ES-I3 (cell line): ENCODE data around the gene KCNMB2.

Experiments
- H3K36me3 ChIP-seq: 2 replicates; pipeline ENCODE4 v1.6.1; 2013; ENCODE audit warnings: mild to moderate bottlenecking, low read length, control low read depth, moderate library complexity; ENCODE audit not compliant: insufficient read depth
- H3K4me1 ChIP-seq: 2 replicates; pipeline ENCODE4 v1.6.1; 2013; ENCODE audit warnings: mild to moderate bottlenecking, control low read depth, low read length; ENCODE audit not compliant: insufficient read depth
- H3K9ac ChIP-seq: 2 replicates; pipeline ENCODE4 v1.6.1; 2013; ENCODE audit warnings: low read depth, mild to moderate bottlenecking, low read length, moderate library complexity
- H3K9me3 ChIP-seq: 2 replicates; pipeline ENCODE4 v1.6.1; 2013; ENCODE audit warnings: mild to moderate bottlenecking, low read length, moderate library complexity; ENCODE audit not compliant: control insufficient read depth, insufficient read depth

Gene KCNMB2

DNA sequence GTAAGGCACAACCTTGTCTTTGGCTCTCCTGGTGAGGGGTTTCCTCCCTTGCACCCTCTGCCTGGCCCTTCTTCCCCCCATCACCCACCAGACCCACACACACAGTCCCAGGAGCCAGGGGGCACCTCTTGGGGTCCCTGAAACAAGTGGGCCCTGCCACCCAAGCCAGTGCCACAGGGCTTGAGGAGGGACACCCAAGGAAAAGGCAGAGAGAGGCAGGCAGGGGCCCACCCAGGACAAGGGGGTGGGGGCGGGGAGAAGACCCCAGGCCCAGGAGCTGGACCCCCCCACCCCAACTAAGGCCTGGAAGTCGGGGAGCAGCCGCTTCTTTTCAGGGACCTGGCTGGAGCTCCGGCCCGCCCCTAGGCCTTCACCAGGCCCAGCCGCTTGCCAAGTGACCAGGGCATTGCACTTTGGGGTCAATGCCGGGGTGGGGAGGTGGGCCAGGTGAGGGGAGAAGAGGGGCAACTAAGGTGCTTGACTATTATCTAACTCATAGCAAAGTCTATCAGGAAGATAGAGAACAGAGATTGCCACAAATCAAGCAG, 88.9 kb downstream of the KCNMB2 start:
- no peak overlapping the region for H3K9ac ChIP-seq
- H3K9me3 ChIP-seq, result no peaks in the 10 kb centered on the region
- peaks cover 5% of the 10 kb centered on the region; the same call in 1 of the 2 replicates for H3K4me1 ChIP-seq
- H3K36me3 ChIP-seq, result no peaks in the 10 kb centered on the region

DNA sequence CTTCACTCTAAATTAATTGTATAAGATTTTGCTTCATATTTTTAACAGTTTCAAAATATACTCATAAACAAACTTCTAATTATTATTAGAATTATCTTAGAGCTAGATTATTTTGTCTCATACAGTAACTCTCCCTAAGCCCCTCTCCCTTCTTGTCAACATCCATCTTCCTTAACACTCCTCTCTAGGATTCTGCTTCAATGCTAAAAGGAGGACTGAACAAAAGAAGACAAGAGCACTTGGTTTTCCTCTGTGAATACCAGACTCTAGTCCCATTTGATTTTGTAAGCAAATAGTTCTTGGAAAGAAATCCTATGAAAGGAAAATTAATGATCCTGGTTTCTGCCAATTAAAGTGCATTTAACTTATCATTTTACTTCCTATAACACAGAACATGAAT, 91.8 kb downstream of the KCNMB2 start:
- H3K4me1 ChIP-seq, result peaks cover 5% of the 10 kb centered on the region; the same call in 1 of the 2 replicates
- H3K9ac ChIP-seq, result no peak overlapping the region
- no peaks in the 10 kb centered on the region for H3K9me3 ChIP-seq
- H3K36me3 ChIP-seq, result no peaks in the 10 kb centered on the region

DNA sequence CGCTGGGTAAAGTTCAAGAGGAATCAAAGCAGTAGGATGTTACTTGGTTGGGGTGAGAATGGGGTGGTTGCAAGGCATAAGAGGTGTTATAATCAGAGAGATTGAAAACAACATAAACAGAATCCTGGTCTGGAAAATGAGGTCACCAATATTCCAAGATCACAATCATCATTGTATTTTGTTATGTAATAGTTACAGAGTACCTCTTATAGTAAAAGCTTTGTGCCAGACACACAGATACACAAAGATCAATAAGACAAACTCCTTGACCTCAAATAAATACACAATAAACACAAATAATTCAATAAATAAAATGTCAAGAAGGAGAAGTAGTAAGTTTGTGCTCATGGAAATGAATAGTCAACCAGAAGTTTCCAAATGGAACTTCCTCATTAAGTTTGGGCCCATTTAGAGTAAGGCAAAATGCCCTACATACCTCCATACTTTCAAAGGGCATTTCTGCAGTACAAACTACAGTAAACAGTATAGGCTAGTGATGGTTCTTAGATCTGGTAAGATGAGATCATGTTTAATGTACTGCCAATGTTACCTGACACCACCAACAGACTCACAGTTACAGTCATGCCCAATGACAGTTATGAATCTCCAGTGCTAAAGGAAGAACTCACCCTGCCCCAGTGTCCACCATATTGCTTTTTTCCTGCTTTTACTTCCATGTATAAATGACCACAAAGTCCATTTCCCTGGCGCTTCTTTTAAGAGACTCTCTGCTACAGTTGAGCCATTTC, 93.4 kb downstream of the KCNMB2 start:
- no peaks in the 10 kb centered on the region; the same call in 1 of the 2 replicates for H3K9me3 ChIP-seq
- no peaks in the 10 kb centered on the region for H3K4me1 ChIP-seq
- H3K9ac ChIP-seq, result no peak overlapping the region
- H3K36me3 ChIP-seq, result no peaks in the 10 kb centered on the region

DNA sequence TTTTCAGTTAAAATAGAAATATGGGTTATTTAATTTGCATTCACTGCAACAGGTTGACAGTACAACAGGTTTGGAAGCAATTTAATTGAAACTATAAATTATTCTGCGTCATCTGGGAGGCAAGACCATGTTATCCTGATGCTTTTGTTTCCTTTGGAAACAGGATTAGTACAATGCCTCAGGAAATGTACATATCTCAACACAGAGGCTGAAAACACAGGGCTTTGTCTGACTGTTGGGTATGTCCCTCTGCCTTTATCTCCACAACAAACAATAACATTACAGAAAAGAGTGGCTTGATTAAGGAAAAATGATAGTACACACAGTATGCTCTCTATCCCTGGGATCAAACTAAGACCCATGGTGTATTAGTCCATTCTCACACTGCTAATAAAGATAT, 95.7 kb downstream of the KCNMB2 start:
- Histone ChIP-seq H3K9me3 (no peaks in the 10 kb centered on the region; the same call in 1 of the 2 replicates), H3K4me1 (no peaks in the 10 kb centered on the region), H3K9ac (no peak overlapping the region), H3K36me3 (no peaks in the 10 kb centered on the region)

DNA sequence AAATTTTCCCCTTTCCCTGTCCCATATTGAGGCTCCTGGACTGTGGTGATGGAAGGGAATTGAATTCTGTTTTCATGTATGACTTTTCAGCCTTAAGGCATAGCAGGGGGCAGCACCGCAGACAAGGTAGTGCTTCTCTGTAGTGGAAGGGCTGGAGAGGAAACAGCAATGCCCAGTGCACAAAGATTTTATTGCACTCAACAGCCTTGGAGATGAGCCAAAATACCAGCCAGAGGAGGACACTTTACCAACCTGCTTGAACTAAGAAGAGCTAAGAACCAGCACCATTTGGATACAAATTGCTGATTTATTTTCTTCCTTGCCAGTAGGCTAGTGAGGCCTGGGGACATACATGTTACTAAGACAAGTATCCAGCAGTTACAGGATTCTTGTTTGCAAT, 98.7 kb downstream of the KCNMB2 start:
- H3K9ac ChIP-seq, result no peak overlapping the region
- no peaks in the 10 kb centered on the region for H3K36me3 ChIP-seq
- H3K9me3 ChIP-seq, result no peaks in the 10 kb centered on the region; the same call in 1 of the 2 replicates

DNA sequence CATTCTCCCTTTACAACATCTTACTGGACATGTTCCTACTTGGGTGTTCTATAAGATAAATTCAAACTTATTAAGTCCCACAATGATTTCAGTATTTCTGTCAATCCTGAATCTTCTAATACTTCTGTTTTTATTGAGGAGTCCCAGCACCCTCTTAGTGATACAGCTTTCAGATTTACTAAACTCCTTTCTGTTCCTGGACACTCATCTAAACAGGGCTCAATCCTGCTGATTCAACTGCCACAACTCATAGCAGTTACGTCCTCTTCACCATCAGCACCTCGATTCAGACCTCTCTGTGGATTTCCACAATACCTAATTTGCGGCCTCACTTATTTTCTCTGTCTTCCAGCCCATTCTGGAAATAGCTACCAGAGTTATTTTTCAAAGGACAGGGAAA, 101.6 kb downstream of the KCNMB2 start:
- H3K36me3 ChIP-seq, result no peaks in the 10 kb centered on the region
- H3K9ac ChIP-seq, result no peak overlapping the region
- no peaks in the 10 kb centered on the region; the same call in 1 of the 2 replicates for H3K9me3 ChIP-seq
- H3K4me1 ChIP-seq, result no peaks in the 10 kb centered on the region

More for the DNA sequence above, 98.7 kb downstream of the KCNMB2 start:
- H3K4me1 ChIP-seq, result no peaks in the 10 kb centered on the region

DNA sequence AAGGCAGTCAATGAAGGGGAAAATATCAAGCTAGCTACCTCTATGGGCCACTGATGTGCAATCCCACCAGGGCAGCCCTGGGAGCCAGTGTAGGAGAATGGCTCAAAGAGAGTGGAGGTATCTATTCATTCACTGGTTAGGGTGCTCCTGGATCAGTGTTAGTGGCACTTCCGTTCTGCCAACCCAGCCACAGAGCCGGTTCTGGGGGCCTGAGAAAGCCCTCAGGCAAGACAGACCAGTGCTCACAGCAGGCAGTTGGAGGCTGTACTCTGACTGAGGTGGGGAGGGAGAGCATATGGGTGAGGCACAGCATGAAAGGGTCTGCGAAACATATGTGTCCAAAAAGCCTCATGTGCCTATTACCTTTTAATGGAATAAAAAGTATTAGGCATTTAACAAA, 109.3 kb downstream of the KCNMB2 start:
- Histone ChIP-seq H3K4me1 (no peaks in the 10 kb centered on the region), H3K9ac (no peak overlapping the region), H3K9me3 (no peaks in the 10 kb centered on the region), H3K36me3 (no peaks in the 10 kb centered on the region)

DNA sequence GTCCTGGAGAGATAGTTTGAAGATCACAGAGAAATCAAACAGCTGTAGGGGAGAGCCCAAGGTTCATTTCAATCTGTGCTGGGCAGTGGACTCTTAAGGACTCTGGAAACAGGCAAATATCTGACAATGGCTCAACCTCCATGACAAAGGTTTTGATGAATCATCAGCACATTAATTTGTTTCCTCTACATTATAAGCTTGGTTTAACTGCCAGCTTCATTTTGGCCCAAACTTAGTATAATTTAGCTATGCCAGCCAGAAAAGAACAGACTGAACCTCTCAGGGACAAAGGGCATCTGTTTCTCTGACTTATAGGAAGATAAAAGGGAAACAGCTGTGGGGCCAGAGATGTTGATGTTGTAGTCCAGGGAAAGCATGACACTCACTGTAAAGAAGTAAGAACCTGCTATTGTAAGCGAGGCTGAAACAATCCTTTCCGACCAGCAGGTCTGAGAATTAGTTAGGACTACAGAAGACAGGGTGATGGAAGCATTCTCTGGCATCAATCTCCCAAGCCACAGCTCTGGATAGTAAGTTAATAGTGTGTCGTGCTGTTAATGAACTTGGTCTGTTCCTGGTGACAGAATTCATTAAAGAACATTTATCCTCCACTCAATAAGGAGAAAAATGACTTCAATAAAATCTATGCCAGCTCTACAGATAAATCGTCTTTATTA, 110.1 kb downstream of the KCNMB2 start:
- no peak overlapping the region for H3K9ac ChIP-seq

DNA sequence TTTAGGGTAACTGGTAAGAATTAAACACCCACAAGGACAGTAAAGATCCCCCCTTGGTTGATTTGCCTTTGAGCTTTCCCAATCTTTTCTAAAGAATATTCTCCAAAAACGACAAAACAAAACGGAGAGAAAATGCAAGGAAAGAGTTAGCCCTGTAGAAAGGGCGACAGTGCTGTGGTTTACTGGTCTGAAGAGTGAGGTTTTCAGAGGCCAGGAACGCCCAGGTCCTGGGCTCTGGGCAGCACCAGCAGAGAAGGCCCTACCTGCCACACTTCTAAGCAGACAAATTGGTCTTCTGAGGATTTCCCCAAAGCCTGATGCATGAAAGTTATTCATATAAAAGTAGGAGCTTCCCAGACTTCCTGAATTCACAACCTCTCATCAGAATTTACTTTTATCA, 119.3 kb downstream of the KCNMB2 start:
- no peaks in the 10 kb centered on the region; the same call in 1 of the 2 replicates for H3K9me3 ChIP-seq
- no peaks in the 10 kb centered on the region for H3K36me3 ChIP-seq
- H3K4me1 ChIP-seq, result no peaks in the 10 kb centered on the region
- no peak overlapping the region for H3K9ac ChIP-seq

More for the DNA sequence above, 110.1 kb downstream of the KCNMB2 start:
- Histone ChIP-seq H3K9me3 (no peaks in the 10 kb centered on the region), H3K36me3 (no peaks in the 10 kb centered on the region), H3K4me1 (no peaks in the 10 kb centered on the region)

DNA sequence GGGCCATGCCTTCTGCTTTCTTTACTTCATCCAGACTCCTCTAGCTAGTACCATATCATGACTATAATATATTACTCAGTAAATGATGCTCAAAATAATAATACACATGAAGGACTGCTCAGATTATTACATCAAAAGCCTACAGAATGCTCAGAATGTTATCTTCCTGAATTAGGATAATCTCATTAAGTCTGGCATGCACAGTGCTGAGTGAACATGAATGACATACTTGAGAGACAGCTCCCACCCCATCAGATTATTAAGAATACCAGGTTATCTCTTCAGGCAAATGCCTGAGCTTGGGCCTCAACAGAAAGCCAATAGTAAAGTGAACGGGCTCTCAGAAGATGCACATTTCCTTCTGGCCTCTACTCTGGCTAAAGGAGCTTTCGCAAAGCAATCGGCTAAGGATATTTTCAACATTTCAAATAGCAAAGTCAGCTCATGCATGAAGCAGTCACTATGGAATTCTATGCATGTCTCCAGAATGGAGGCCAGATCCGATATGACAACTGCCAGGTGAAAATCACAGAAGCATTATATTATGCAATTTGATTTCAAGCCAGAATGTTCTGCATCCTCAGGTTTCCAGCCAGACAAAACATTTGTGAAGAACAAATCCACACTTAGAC, 122.6 kb downstream of the KCNMB2 start:
- Histone ChIP-seq H3K9ac (no peak overlapping the region), H3K4me1 (no peaks in the 10 kb centered on the region), H3K9me3 (no peaks in the 10 kb centered on the region; the same call in 1 of the 2 replicates), H3K36me3 (no peaks in the 10 kb centered on the region)

DNA sequence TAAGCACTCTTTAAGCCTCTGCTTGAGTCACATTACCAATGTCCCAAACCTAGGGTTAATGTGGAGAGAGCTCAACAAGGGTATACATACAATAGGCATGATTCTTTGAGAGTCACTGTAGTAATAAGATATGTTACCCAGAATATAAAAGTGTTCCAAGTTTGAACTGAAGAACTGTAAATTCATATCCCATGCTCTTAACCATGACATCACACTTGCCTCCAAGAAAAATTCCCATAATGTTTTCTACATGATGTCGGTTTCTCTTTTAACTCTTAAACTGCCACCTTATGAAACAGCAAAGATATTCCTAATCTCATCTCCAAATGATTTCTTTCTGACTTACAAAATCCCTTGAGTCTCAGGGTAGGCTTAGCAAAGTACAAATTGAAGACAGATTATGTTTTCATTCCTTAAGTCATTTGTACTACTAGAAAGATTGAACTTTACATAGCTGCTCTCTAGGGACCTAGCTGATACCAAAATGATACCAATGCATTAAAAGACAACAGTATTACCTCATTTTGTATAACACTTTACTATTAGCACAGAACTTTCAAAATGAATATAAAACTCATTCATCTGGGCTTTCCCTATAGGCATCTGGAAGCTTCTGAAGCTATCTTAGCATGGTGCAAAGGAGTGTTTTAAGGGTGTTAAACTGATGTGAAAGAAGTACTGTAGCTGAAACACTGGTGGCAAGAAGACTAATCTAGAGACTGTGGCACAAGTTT, 127.1 kb downstream of the KCNMB2 start:
- no peaks in the 10 kb centered on the region for H3K9me3 ChIP-seq
- H3K36me3 ChIP-seq, result no peaks in the 10 kb centered on the region
- no peak overlapping the region for H3K9ac ChIP-seq
- H3K4me1 ChIP-seq, result no peaks in the 10 kb centered on the region

DNA sequence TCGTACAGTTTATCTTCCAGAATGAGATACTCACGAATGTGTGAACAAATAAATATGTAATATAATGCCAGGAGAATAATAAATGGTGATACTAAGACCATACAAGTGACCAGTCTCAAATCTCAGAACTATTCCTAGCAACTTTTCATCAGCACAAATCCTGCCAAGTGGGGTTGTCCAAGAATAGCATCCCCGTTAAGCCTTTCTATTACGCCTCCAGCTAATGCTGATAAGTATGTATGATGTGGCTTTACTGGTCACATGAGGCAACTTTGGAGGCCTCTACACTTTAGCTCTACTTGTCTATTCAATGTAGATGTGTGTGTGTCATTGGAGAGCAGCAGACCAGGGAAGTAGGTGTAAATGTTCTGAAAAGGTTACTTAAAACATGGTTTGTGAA, 129.5 kb downstream of the KCNMB2 start:
- Histone ChIP-seq H3K9ac (no peak overlapping the region), H3K36me3 (no peaks in the 10 kb centered on the region), H3K9me3 (no peaks in the 10 kb centered on the region), H3K4me1 (peaks cover 3% of the 10 kb centered on the region; the same call in 1 of the 2 replicates)

DNA sequence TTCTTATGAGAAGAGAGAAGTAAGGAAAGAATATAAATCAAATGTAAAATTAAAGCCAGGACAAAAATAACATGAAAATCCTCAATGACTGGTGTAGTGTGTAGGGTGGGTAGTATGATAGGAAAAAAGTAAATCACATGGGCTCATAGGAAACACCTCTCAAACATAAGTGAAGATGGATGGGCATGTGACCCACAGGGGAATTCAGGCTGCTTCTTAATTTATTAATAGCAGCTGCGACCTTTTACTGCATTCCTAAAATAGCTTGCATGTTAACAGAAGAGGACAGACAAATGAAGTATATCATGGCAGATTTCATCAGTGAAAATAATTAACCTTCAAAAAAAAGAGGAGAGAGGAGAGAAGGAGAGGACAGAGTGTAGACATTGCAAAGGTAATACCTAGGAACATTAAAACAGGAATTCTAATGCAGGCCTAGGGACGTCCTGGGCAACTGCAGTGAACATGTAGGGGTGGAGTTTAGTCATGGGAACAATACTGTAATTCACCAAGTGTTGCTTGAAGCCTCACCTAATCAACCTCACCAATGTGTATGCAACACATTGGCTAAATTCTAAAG, 132.9 kb downstream of the KCNMB2 start:
- H3K9me3 ChIP-seq, result no peaks in the 10 kb centered on the region

DNA sequence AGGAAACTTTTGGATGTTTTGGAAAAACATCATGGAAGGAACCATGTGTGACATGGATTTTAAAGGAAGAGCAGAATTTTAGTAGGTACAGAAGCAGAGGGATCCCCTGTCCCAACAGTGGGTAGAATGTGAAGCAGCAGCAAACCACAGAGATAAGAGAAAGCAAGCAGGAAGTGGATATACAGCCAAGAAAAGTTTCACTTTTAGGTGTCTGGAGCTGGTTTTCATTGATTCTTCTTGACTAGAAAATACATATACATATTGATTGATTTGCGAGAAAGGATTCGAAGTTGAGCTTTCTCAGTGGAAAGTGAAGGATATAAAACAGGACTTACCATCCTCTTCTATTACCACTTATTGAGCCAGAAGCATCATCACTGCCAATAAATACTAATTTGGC, 133.5 kb downstream of the KCNMB2 start:
- Histone ChIP-seq H3K36me3 (no peaks in the 10 kb centered on the region), H3K9me3 (no peaks in the 10 kb centered on the region), H3K4me1 (peaks cover 3% of the 10 kb centered on the region; the same call in 1 of the 2 replicates), H3K9ac (no peak overlapping the region)

More for the DNA sequence above, 132.9 kb downstream of the KCNMB2 start:
- peaks cover 3% of the 10 kb centered on the region; the same call in 1 of the 2 replicates for H3K4me1 ChIP-seq
- H3K36me3 ChIP-seq, result no peaks in the 10 kb centered on the region
- H3K9ac ChIP-seq, result no peak overlapping the region
